Fibroblast of lung (primary cell): ENCODE data around the gene ST8SIA6.

Experiments
- EZH2 ChIP-seq: IDR thresholded peaks from 2 replicates; pipeline ENCODE4 v1.5.1; 2012; ENCODE audit warnings: low read length, control low read depth, mild to moderate bottlenecking; ENCODE audit errors: missing control alignments
- TF ChIP-seq, protein P1 (sequence below), 2 donors: IDR thresholded peaks in 1 of 2; conservative IDR thresholded peaks in 1 of 2; 1 replicate in 1 of 2; 2 replicates in 1 of 2; pipeline ENCODE4 v1.5.1; 2011 to 2012; ENCODE audit warnings: low read length in 2 of 2, control low read depth in 1 of 2, inconsistent platforms in 1 of 2, low read depth in 1 of 2, mild to moderate bottlenecking in 1 of 2

DNA sequence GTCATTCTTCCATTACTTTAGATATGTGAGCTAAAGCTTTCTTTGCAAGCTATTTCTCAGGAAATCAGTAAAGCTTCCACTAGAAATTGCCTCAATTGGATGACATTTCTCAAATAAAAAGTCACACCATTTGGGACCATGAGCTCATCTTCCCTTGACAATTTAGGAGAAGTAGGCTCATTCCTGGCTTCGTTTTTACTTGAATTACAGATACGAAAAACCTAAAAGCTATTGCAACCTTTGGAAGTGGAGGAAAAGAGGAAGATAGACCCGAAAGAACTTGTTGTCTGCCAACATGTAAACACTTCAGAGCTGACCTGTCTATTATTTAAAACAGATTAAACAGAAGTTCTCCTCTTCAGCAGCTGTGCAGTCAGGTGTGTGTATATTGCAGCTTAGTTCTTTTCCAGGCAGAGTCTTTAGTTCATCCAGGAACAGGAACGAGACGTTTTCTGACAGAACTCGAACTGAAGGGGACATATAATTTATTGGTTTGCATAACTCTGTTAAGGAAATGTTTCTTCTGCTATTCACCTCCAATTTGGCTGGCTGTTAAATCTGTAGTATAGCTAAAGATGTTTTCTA lies 43.1 kb upstream of the ST8SIA6 start:
- TF ChIP-seq, protein P1, sequence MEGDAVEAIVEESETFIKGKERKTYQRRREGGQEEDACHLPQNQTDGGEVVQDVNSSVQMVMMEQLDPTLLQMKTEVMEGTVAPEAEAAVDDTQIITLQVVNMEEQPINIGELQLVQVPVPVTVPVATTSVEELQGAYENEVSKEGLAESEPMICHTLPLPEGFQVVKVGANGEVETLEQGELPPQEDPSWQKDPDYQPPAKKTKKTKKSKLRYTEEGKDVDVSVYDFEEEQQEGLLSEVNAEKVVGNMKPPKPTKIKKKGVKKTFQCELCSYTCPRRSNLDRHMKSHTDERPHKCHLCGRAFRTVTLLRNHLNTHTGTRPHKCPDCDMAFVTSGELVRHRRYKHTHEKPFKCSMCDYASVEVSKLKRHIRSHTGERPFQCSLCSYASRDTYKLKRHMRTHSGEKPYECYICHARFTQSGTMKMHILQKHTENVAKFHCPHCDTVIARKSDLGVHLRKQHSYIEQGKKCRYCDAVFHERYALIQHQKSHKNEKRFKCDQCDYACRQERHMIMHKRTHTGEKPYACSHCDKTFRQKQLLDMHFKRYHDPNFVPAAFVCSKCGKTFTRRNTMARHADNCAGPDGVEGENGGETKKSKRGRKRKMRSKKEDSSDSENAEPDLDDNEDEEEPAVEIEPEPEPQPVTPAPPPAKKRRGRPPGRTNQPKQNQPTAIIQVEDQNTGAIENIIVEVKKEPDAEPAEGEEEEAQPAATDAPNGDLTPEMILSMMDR (conservative IDR thresholded peaks at IDR 0.05 in 1 of 2, IDR thresholded peaks at IDR 0.05 in 1 of 2; ENCODE audit: low read depth in 1 of 2, low read length in 2 of 2) = no peak
- no peak for TF ChIP-seq EZH2
